HG03575 (cell line): ENCODE data around the gene ZNF830.
A peak's percentile ranks its signal among the peaks of the same experiment; 100 is the strongest.
"Not testable (repeated sequence)": the region's sequence is repeated elsewhere in the genome, so short reads cannot be mapped to it uniquely, and the experiment has no call there.

Experiments used
- ATAC-seq: cut with Tn5 transposase; IDR thresholded peaks from one replicate; pipeline ENCODE4 v1.9.1; 2021; ENCODE audit not compliant: unreplicated experiment, insufficient number of reproducible peaks, low FRiP score; ENCODE audit errors: extremely low read depth

Gene ZNF830

GRCh38 chr17:34961093-34961911 lies at the start of gene ZNF830, which contains the start of gene CCT6B:
Gene ZNF830, plus strand, starts transcription at chr17:34961540. Its CDS starts 27 bp downstream, at chr17:34961567.
Gene CCT6B, minus strand, starts transcription at chr17:34961460. Its CDS starts 67 bp downstream, at chr17:34961393.
- peak; percentile 58 for ATAC-seq

DNA sequence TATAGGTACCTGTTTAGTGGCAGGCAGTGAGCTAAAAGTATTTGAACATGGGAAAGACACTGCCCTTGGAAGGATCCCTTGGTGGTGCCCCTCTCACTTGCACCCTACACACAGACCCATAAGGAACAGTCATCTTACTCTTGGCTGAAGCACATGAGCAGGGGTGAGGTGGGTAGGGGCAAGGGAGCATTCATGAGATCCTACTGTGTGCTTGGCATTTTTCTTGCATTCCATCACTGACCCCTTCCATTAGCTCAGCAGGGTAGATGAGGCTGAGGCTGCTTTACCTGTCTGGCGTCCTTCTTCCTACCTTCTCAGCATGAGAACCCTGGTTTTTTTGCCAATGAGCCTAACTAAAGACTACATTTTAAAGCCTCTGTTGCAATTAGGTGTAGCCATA lies 48.3 kb upstream of the ZNF830 start:
- ATAC-seq, result no peak

GRCh38 chr17:34916120-34916519 lies 45.2 kb upstream of the ZNF830 start:
- no peak for ATAC-seq

DNA sequence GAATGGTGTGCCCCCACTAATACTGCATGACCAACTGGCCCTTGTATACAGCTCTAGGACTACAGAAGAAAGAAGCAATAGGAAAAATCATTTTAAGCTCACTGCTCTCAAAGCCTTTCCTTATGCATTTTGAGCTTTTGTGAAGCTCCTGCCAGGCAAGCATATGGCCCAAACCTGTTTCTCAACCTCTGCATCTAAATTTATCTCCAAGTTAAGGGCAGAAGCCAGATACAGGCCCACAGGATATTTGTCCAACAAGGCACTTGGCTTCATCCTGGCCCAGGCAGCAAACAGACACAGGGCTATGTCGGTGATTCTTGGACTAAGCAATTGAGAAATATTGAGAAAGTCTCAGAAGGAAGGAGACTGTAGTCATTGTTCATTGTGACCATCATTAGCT lies 44.0 kb upstream of the ZNF830 start:
- no peak for ATAC-seq

GRCh38 chr17:34920676-34921075 lies 40.7 kb upstream of the ZNF830 start:
- ATAC-seq, result no peak

GRCh38 chr17:34926661-34927060 lies 34.7 kb upstream of the ZNF830 start:
- ATAC-seq, result no peak

DNA sequence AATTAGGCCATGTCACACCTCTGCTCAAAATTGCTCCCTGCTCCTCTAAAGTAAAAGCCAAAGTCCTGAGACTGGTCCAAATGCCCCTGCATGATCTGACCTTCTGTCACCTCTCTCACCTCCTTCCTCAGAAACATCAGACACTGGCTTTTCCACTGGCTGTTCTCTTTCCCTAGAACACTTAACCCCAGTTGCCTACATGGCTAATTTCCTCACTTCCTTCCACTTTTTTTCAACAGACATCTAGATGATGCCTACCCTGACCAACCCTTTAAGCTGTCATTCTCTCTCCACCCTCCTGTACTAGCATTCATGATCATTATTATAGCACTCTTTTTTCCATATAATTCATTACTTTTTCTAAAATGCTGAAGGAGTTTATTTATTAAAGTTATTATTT lies 31.1 kb upstream of the ZNF830 start:
- ATAC-seq, result no peak

- not testable (repeated sequence) for ATAC-seq
Measured at GRCh38 chr17:34950780-34951179, 10.6 kb upstream of the ZNF830 start.

- ATAC-seq, result no peak
Measured at GRCh38 chr17:34958438-34958837, 2.9 kb upstream of the ZNF830 start.

- no peak for ATAC-seq
Measured at GRCh38 chr17:34974179-34974578, 12.8 kb downstream of the ZNF830 start.

DNA sequence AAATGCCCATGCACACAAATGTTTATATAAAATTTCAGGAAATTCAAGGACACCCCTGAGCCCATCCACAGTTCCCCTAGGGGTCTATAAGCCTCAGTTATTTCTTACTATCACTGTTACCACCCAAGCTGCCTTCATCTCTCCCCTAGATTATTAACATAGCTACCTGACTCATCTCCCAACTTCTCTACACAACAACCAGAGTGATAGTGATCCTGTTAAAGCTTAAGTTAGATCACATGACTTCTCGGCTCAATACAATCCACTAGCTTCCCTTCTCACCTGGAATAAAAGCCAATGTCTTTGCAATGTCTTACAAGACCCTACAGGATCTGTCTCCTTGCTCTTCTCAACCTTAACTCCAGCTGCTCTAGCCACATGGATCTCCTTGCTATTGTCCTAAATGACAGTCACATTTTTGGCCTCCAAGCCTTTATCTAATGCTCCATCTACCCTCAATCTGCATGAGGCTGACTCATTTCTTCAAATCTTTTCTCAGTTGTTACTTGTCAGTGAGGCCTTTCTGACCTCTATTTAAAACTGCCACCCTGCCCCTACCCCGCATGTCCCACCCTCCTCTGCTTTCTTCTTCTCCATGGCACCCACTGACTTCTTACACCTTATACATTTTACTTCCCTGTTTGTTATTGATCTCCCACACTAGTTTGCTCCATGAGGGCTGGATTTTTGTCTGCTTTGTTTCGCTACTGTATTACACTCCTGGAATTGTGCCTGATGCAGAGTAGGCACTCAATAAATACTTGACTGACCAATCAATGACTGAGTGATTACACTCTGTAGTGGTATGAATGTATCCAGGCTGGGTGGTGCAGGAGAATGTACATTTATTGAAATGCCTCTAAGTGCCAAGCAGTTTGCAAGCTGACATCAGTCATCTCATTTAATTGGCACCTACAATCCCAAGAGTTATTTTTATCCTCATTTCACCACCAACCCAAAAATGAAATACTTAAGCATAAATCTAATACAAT lies 13.8 kb downstream of the ZNF830 start:
- ATAC-seq, result no peak

DNA sequence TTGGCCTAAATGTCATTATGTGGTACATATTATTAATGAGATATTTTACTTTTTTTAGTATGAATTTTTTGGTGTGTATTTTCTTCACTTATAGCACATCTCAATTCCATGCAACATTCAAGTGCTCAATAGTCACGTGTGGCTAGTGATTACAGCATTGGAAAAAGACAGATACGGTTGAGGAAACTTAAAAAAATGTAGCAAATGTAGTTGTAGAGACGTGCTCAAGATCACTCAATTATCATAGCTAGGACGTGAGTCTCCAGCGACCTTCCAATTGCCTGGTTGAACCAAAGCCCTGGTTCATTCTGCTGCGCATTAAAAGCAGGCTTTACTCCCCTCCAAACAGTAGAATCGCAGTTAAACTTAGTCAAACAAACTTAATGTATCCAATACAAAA lies 17.8 kb downstream of the ZNF830 start:
- no peak for ATAC-seq

GRCh38 chr17:34979650-34980352 lies 18.5 kb downstream of the ZNF830 start:
- no peak for ATAC-seq

- no peak for ATAC-seq
Measured at GRCh38 chr17:34980353-34980680, 19.0 kb downstream of the ZNF830 start, which contains the start of gene LIG3. Gene LIG3, plus strand, starts transcription at chr17:34980512. Its CDS starts 2,494 bp downstream, at chr17:34983006.

DNA sequence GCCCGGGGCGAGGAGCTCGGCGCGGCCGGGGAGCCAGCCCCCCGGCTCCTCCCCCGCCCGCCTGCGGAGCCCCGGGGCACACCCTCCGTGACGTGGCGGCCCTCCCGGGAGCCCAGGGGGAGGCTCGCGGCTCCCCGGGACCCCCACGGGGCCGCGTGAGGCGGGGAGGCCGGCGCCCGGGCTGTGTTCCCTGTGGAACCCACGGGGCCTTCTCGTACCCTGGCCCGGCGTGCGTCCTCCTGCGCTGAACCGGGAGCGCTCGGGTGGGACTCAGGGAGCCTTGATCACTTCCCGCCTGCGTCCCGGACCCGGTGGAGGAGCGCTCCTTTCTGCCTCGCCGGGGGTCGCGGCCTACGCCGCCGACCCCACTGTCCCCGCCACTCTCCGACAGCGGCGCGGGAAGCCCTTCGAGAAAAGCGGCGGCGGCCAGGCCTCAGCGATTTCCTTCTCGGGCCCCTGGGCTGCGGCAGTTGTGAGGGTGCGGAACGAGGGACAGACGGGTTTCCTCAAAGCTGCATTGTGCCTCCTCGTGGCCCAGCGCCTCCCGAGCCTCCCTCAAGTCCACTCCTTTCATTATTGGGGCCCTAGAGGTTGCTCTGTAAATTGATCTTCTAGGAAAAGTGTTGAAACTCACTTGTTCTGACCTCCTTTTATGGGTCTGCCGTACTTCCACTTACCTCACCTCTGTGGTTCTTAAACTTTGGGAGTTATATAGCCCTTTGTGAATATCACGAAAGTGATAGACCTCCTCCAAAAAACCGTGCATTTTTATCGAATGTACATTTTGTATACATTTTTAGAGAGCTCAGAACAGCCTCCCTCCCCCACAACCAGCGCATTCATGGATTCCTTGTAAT lies 19.6 kb downstream of the ZNF830 start:
- ATAC-seq, result no peak

DNA sequence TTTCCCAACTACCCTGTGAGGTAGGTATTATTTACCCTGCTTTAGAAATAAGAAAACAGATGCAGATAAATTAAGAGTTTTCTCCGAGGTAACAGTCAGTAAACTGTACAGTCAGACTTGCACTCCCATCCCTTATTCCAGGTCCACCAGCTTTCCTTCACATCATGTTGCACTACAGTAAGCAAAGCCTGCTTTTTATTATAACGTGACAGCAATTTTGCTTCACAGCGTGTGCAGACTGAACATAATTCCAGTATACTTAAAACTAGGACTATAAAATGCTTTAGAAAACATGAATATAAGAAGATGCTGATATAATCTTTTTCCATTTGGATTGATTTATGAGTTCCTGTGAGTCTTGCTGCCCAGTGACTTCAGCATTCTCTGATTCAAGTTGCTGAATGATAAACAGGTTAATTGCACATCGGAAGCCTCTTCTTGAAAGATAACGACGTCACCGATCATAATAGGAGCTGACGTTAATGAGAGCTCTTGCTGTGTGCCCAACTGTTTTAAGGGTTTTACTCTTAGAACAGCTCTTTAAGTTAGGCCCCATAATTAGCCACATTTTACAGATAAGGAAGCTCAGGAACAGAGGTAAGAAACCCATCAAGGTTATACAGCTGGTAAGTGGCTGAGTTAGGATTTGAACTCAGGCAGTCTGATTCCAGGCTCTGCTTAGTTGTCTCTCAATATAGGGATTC lies 20.4 kb downstream of the ZNF830 start:
- ATAC-seq, result no peak

DNA sequence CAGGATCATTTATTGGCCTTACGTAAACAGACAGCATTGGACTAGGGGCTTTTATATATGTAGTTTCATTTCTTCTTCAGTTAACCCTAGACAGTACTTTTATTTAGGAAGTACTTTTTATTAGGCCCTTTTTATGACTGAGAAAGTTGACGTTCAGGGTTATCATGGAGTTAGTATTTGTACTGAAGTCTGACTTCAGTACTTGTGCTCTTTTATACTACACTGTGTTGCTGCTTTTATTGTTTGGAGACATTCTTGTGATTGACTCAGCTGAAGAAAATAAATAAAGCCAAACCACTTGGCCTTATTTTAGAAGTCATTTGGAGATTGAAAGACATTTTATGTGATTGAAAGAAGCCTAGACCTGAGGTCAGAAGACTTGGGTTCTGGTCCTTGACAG lies 25.9 kb downstream of the ZNF830 start:
- no peak for ATAC-seq

- no peak for ATAC-seq
Measured at GRCh38 chr17:34988644-34989043, 27.3 kb downstream of the ZNF830 start.
